ELF-1 (cell line): Measurements from ENCODE around the gene MRPL3.

Source experiments
- DNase-seq: peaks from one replicate; pipeline ENCODE4 v3.0.0-alpha.2; 2016; ENCODE audit warnings: low read depth, low spot score

MRPL3 gene

GRCh38 chr3:131502530-131503319 lies at the start of gene MRPL3:
Gene MRPL3, minus strand, starts transcription at chr3:131502971. Its CDS starts 150 bp downstream, at chr3:131502821.
- peak; percentile 91 for DNase-seq

GRCh38 chr3:131551761-131552160 lies 49.0 kb upstream of the MRPL3 start:
- no peak for DNase-seq

DNA sequence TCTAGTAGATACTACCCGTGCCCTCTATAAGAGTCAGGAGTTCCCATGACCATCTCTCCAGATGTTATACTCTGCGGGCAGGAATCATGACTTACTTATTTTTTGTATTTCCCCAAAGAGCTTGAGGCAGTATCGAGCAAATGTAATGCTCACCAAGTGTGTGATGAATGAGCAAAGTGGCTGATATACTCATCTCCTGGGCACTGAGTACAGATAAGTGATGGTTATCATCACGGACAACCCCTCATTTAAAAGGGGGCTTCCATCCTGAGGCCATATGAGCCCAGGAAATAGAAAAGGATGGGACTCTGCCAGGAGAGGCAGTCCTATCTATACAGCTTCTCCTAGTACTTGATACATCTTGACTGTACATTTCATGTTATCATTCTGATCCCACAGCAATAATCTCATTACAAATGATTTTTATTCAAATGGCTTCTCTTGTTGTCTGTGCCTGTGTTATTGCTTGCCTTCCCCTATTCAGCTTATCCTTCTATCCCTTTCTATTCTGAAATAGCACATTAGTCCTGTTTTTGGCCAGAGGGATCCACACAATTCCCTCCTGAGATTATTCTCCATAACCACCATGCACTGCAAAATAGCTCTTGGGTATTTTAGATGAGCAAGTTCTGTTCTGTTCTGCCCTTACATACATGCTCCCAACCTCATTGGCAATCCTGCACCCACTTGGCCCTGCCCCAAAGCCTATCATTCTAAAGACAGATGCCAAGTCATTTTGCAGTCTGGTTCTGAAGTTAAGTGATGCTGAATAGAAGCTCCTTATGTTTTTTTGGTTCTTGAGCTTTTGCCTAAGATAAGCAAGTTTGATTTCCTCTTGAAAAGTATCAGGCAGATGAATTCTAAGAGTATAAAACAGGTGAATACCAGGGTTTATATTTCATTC lies 48.0 kb upstream of the MRPL3 start:
- no peak for DNase-seq

DNA sequence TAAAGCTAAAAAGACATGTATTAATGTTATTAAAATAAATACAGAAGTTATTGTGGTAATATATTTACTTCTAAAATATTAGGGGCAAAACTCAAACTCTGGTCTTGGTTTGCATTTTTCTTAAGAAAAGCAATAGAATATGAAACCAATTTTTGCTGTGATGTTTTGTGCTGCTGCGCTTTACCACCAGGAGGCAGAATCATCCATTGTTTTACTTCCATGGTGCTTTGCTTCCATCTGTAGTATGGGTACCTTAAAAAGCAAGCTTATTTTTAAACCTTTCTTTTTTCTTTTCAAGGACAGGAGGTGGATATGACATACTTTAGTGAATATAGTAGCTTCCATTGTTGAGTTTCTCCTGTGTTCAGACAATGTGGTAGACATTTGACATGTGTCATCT lies 46.6 kb upstream of the MRPL3 start:
- no peak for DNase-seq

GRCh38 chr3:131547585-131547984 lies 44.8 kb upstream of the MRPL3 start:
- no peak for DNase-seq

DNA sequence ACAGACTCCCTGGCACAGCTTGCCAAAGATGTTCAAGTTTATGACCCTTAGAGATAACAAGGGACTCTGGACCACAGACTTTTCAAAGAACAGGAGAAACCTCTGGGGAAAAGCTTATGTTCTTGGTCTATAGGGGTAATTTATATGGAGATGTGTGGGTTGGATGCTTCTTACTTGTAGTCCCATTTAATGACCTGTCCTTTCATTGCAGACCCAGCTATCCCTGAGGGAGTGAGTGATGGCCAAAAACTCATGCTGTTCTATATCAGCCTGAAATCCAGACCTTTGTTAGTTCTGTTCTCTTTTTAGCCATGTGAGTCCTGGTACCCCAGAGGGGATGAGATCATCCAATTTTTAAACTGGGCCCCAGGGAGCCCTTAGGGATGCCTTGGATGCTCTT lies 43.7 kb upstream of the MRPL3 start:
- DNase-seq = no peak

DNA sequence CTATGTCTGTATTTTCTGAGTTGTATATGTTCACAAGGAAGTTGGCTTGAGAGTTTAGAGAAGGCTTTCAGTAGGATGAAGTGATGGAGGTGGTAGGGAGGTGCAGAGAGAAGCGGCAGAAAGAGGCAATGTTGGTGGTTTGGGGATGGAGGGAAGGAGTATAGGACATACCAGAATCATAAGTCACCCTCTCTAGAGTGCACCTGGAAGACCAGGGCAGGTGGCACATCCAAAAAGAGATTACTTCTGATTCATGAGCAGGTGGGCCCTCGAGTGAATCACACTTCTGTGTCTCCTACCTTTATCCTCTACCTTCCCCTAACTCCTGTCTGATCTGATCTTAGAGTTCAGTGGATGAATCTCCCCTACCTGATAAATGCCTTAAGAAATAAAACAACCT lies 41.8 kb upstream of the MRPL3 start:
- no peak for DNase-seq

GRCh38 chr3:131543714-131544113 lies 40.9 kb upstream of the MRPL3 start:
- DNase-seq = peak; percentile 33

- DNase-seq = no peak
These were observed 38.5 kb upstream of the MRPL3 start for GRCh38 chr3:131541288-131541687.

GRCh38 chr3:131540821-131541220 lies 38.0 kb upstream of the MRPL3 start:
- DNase-seq = no peak

- DNase-seq = no peak
These were observed 37.4 kb upstream of the MRPL3 start for GRCh38 chr3:131540143-131540542.

- DNase-seq = no peak
These were observed 36.2 kb upstream of the MRPL3 start for GRCh38 chr3:131538968-131539367.

DNA sequence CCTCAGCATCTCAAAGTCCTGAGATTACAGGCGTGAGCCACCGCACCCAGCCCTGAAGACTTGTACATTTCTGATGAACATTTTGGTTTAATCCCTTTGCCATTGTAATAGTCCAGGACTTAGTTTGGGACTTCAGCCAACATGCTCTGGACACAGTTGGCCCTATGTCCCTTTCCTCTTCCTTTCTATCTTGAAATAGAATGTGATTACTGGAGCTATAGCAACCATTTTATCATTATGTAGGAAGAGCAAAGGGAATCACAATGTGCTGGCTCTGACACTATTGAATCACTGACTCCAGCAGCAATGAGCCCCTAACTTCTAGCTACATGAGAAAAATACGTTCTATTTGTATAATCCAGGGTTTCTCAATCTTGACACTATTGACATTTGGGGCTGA lies 34.8 kb upstream of the MRPL3 start:
- no peak for DNase-seq

DNA sequence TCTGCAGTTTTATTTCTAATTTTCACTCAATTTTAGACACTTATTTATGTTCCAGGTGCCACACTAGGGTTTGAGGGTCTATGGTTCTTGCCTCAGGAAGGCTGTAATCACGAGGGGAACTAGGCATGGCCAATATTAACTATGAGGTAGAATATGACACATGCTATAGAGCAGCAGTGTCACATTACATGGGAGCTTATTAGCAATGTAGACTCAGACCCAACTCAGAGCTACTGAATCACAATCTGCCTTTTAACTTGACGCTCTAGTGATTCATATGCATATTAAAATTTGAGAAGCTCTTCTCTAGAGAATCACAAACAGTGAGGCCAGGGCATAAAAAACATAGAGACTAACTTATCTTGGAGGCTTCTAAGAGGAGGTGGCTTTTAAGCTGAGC lies 32.8 kb upstream of the MRPL3 start:
- DNase-seq = no peak

DNA sequence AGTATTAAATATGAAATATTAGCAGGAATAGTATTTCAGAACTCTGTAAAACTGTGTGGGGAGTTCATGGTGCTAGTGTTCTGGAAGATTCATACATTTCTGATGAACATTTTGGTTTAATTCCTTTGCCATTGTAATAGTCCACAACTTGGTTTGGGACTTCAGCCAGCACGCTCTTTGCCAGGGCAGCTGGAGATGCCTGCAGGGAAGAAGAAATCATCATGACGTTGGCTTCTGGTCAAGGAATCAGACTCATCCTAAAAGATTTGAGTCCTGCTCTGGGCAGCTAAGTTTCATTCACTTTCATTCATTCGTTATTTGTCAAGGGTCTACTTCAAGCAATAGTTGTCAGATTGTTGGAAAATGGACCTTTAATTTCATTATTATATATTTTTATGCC lies 32.4 kb upstream of the MRPL3 start:
- DNase-seq = no peak

DNA sequence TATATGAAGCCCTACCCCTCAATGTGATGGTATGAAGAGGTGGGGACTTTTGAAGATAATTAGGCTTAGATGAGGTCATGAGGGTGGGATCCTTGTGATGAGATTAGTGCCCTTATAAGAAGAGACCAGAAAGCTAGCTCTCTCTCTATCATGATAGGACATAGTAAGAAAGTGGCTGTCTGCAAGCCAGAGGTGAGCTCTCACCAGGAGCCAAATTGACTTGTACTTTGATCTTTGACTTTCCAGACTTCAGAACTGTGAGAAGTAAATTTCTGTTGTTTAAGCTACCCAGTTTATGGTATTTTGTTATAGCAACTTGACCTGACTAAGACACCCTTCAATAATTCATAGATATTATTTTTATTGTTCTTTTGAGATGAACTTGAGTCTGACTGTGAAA lies 29.9 kb upstream of the MRPL3 start:
- DNase-seq = no peak

DNA sequence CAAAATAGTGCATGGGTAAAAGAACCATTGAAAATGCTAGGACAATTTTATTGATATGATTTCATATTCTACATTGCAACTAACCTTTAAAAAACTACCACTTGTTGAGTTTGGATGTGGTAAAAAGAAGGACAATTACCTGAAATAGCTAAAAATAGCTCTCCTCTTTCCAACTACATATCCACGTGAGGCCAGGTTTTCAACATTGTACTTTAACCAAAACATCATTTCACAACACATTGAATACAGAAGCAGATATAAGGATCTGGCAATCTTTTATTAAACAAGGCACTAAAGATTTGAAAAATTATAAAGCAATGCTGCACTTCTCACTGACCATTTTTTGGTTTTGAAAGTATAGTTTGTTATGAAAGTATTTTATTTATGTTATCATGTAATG lies 28.1 kb upstream of the MRPL3 start:
- DNase-seq = no peak

- DNase-seq = no peak
These were observed 27.6 kb upstream of the MRPL3 start for GRCh38 chr3:131530388-131530787.

- peak; percentile 94 for DNase-seq
These were observed 24.1 kb upstream of the MRPL3 start for GRCh38 chr3:131526801-131527347.

GRCh38 chr3:131518680-131519079 lies 15.9 kb upstream of the MRPL3 start:
- DNase-seq = no peak

DNA sequence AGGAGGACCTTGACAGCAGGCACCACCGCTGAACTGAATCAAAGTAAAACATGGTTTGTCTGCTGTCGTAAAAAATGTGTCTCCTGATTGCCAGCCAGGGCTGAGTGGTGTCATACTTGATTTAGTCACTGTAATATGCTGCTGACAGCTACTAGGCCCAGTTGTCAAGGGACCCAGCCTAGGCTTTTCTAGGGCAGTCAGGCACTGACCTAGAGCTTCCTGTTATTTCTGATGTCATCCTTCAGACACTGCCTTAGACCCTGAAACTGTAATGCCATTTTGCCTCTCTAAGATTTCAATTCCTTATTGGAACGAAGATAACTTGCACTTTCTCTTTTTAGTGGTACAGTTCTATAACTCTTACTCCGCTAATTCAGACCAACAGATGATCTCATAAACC lies 2.6 kb upstream of the MRPL3 start:
- no peak for DNase-seq

DNA sequence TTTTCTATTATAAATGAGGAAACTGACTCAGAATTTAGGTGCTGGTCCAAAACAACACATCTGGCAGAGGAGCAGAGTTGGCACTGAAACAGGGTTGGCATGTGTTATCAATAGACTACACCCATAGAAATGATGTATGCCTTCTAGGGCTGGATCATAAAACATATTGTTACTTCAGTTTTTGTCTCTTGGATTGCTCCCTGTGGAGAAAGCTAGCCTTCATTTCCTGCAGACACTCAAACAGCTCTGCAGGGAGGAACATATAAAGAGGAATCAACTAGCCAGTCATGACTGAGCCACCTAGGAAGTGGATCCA lies 507 bp upstream of the MRPL3 start:
- no peak for DNase-seq

GRCh38 chr3:131501949-131502348 lies 822 bp downstream of the MRPL3 start:
- DNase-seq = peak; percentile 10
